ENCODE results near the gene FEM1C.

The FEM1C gene

GRCh38 chr5:115507681-115508080 lies 36.9 kb downstream of the FEM1C start:
- TF ChIP-seq, protein P1, sequence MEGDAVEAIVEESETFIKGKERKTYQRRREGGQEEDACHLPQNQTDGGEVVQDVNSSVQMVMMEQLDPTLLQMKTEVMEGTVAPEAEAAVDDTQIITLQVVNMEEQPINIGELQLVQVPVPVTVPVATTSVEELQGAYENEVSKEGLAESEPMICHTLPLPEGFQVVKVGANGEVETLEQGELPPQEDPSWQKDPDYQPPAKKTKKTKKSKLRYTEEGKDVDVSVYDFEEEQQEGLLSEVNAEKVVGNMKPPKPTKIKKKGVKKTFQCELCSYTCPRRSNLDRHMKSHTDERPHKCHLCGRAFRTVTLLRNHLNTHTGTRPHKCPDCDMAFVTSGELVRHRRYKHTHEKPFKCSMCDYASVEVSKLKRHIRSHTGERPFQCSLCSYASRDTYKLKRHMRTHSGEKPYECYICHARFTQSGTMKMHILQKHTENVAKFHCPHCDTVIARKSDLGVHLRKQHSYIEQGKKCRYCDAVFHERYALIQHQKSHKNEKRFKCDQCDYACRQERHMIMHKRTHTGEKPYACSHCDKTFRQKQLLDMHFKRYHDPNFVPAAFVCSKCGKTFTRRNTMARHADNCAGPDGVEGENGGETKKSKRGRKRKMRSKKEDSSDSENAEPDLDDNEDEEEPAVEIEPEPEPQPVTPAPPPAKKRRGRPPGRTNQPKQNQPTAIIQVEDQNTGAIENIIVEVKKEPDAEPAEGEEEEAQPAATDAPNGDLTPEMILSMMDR (IDR thresholded peaks at IDR 0.05; ENCODE audit: extremely low read depth, missing control alignments): no peak
- no peak for DNase-seq (ENCODE audit: low spot score)

- no peak for DNase-seq (ENCODE audit: low spot score)
- TF ChIP-seq, protein P1 (IDR thresholded peaks at IDR 0.05; ENCODE audit: extremely low read depth, missing control alignments): no peak
Observed at GRCh38 chr5:115503420-115503819, 41.2 kb downstream of the FEM1C start.

DNA sequence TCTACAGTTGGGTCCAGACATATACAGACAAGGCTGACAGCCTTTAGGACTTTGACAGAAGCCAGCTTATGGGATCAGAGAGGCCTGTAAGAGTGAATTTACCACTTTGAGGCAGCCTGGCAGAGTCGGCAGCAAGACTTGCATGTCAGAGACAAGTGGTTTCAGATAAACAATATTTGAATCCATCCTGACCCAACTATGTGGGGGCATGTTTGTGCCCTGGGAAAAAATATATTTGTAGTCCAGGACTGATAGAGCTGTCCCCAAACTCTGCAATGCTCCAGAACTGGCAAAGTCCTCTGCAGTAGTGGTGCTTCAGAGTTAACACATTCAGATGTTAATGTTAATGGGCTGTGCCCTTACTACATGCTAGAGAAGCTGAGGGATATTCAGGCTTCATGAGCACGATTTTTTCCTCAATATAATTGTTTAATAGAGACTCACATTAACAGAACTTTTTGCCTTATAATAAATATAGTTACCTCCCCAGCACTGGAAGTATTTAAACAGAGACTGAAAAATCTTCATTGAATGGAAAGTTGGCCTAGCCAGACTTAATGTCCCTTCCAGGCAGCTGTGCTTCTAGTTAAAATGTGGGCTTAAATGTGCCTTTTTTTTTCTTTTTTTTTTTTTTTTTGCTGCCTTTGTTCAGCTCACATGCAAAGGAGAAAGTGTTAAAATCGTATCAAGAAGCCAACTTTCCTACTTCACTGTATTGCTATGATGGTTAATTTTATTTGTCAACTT lies 42.9 kb downstream of the FEM1C start:
- no peak for DNase-seq (ENCODE audit: low spot score)
- TF ChIP-seq, protein P1 (IDR thresholded peaks at IDR 0.05; ENCODE audit: extremely low read depth, missing control alignments): no peak

DNA sequence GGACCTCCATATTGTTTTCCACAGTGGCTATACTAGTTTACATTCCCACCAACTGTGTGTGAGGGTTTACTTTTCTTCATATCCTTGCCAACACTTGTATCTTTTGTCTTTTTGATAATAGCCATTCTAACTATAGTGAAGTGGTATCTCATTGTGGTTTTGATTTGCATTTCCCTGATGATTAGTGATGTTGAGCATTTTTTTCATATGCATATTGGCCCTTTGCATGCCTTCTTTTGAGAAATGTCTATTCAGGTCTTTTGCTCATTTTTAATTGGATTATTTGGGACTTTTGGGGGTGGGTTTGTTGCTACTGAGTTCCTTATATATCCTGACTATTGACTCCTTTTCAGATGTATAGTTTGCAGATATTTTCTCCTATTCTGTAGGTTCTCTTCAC lies 44.4 kb downstream of the FEM1C start:
- TF ChIP-seq, protein P1 (IDR thresholded peaks at IDR 0.05; ENCODE audit: extremely low read depth, missing control alignments): no peak
- no peak for DNase-seq (ENCODE audit: low spot score)

GRCh38 chr5:115496936-115497576 lies 47.5 kb downstream of the FEM1C start:
- DNase-seq (ENCODE audit: low spot score): no peak
- TF ChIP-seq, protein P1 (IDR thresholded peaks at IDR 0.05; ENCODE audit: extremely low read depth, missing control alignments): no peak

- DNase-seq (ENCODE audit: low spot score): no peak
- TF ChIP-seq, protein P1 (IDR thresholded peaks at IDR 0.05; ENCODE audit: extremely low read depth, missing control alignments): no peak
Observed at GRCh38 chr5:115494570-115495289, 49.8 kb downstream of the FEM1C start.

DNA sequence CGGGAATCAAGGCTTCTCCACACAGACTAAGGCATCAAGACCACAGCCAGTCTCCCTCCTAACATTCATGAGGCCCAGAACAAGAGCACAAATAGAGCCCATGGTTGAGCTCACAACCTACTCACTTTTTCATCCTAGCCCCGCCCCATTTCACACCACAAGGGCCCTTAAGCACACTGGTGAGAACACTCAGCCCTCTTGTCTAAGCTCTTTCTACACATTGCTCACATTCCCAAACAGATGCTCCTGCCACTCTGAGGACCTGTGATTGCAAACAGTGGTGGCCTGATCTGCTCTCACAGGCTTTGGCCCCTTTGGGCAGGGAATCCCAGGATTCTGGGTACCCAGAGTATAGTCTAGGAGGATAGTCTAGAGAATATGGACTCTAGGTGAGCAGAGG lies 54.0 kb downstream of the FEM1C start:
- TF ChIP-seq, protein P1 (IDR thresholded peaks at IDR 0.05; ENCODE audit: extremely low read depth, missing control alignments): no peak

More for the DNA sequence above, 54.0 kb downstream of the FEM1C start:
- no peak for DNase-seq (ENCODE audit: low spot score)
